ENCODE measurements around the gene CCL17. TPM values are rescaled to one million over a fixed set of nuclear protein-coding genes. Genes with fewer than 3 reads are reported as not detected.

CCL17 gene
- total and polyA plus RNA-seq, 9 of the 15 experiments (the other 6 are each of a cell fraction or from before 2014, with no cell fraction given) = not detected

DNA sequence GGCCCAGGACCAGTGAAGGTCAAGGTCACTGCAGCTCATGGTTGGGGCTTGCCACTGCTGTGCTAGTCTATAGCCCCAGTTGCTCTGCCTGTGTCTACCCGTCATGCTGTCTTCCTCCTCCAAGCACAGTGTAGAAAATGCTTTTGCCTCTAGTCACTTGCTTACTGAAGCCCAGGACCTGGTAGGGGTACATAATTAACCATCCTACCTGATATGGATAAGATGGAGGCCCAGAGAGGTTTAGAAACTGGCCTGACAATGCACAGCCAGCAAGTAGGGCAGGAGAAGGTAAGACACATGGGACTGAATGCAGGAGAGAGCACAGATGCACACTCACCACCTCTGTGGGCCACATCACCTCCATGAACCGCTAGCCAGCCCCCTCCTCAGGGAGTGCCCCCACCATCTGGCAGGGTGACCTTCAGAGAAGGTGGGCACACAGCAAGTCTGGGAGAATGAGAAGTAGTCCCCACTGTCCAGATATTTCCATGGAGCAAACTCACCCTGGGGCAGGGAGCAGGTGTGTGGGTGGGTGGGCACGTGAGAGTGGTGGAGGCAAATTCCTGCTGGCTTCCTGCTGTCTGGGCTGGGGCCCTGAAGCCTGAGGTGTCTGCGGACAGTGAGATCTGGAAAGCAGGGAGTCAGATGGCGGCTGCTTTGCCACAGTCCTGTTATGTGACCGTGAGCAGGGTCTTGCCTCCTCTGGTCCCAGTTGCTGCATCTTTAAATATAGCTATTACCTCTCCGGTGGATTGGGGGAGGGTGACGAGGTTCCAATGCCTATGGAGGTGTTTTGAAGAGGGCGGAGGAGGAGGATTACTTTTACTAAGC is 31.2 kb upstream of the CCL17 start:
- intact Hi-C loops (cut with micrococcal nuclease) = no loop called here
- no peak overlapping the region for H2AFZ ChIP-seq (ENCODE audit: low read depth, low read length)
- CTCF ChIA-PET (ENCODE audit: low intra/inter-chr PET ratio) = no interaction called here
- H3K79me2 ChIP-seq (ENCODE audit: control insufficient read depth, insufficient read depth, low read length) = no peaks in the 10 kb centered on the region
- ATAC-seq (no peak), DNase-seq (ENCODE audit: extremely low read depth in 1 of 4, low spot score in 3 of 4) (no peak), FAIRE-seq (no peak)
- no TSS peak for BruUV-seq (replicated peaks)
- H4K20me1 ChIP-seq (replicated peaks; ENCODE audit: control insufficient read depth, insufficient read depth, low read length) = no peaks in the 10 kb centered on the region
- POLR2A ChIA-PET = no interaction called here
- no peak overlapping the region for H3K4me2 ChIP-seq (ENCODE audit: insufficient read depth, low read length)
- TF ChIP-seq CTBP1 (IDR thresholded peaks at IDR 0.05; ENCODE audit: borderline replicate concordance) (no peak), ZNF197 (CRISPR knock-in tag; IDR thresholded peaks at IDR 0.05; ENCODE audit: low read depth) (no peak), KHSRP (IDR thresholded peaks at IDR 0.05) (no peak), ZFP36 (IDR thresholded peaks at IDR 0.05; ENCODE audit: low read depth, low read length, partially characterized antibody) (peak; percentile 49)
- TF ChIP-seq, protein P1, sequence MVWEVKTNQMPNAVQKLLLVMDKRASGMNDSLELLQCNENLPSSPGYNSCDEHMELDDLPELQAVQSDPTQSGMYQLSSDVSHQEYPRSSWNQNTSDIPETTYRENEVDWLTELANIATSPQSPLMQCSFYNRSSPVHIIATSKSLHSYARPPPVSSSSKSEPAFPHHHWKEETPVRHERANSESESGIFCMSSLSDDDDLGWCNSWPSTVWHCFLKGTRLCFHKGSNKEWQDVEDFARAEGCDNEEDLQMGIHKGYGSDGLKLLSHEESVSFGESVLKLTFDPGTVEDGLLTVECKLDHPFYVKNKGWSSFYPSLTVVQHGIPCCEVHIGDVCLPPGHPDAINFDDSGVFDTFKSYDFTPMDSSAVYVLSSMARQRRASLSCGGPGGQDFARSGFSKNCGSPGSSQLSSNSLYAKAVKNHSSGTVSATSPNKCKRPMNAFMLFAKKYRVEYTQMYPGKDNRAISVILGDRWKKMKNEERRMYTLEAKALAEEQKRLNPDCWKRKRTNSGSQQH (CRISPR knock-in tag; IDR thresholded peaks at IDR 0.05) = no peak
- peaks cover 7 to 48% of the 10 kb centered on the region in 2 experiments for H3K27me3 ChIP-seq (ENCODE audit: control insufficient read depth in 2 of 2, insufficient read depth in 2 of 2, low read length in 2 of 2)
- H3K27ac ChIP-seq (ENCODE audit: extremely low read depth, low read depth, low read length) = no peak overlapping the region
- H3K4me1 ChIP-seq (replicated peaks in 1 of 2; ENCODE audit: control insufficient read depth in 2 of 2, insufficient read depth in 2 of 2, low read length in 2 of 2) = peaks cover 0 to 7% of the 10 kb centered on the region in 2 experiments; a peak in 2 of 5 replicates
- H3K36me3 ChIP-seq (ENCODE audit: control insufficient read depth, insufficient read depth, low read length) = no peaks in the 10 kb centered on the region
- no peaks in the 10 kb centered on the region for H3K9me3 ChIP-seq (replicated peaks; ENCODE audit: control insufficient read depth, insufficient read depth, low read depth, low read length)
- no peak overlapping the region for H3K4me3 ChIP-seq
- no peak overlapping the region for H3K9ac ChIP-seq (ENCODE audit: insufficient read depth in 1 of 2, low read depth in 2 of 2, low read length in 2 of 2)
- in situ Hi-C loops (cut with MboI) = no loop called here
- WGBS (ENCODE audit: insufficient coverage, low coverage, missing lambda C conversion rate) = 2% methylated on average over 8 of the region's 9 CpGs
- no peaks in the 10 kb centered on the region for H3K9me1 ChIP-seq (ENCODE audit: control insufficient read depth, insufficient read depth, low read length)
